ENCODE results near the gene GAB3. TPM values are rescaled to one million over a fixed set of nuclear protein-coding genes. Genes with fewer than 3 reads are reported as not detected.

GAB3 gene
- polyA plus RNA-seq, 3 donors: 6.2 to 44.0 (median 9.5) TPM

GRCh38 chrX:154696676-154697045, 54.2 kb downstream of the GAB3 start:
- Mint-ChIP-seq H3K4me1 (peaks cover 8% of the 10 kb centered on the region), H3K36me3 (peaks cover 63 to 71% of the 10 kb centered on the region in 2 donors), H3K27ac (peak overlapping the region in 4 of 7 donors; percentile 7 to 81 (median 66)), H3K9me3 (peaks cover 0 to 3% (median 3%) of the 10 kb centered on the region in 7 donors), H3K27me3 (ENCODE audit: low read depth in 3 of 3) (peaks cover 0 to 3% (median 0%) of the 10 kb centered on the region in 3 donors), H3K4me3 (no peak overlapping the region)
- Histone ChIP-seq H3K27me3 (ENCODE audit: control insufficient read depth in 2 of 2, insufficient read depth in 2 of 2, low read length in 2 of 2) (no peaks in the 10 kb centered on the region), H3K9ac (ENCODE audit: insufficient read depth, low read length, poor library complexity, severe bottlenecking) (no peak overlapping the region), H3K27ac (ENCODE audit: low read depth in 1 of 2, low read length in 2 of 2) (peak overlapping the region in 1 of 2 donors; percentile 5), H3K4me2 (replicated peaks; ENCODE audit: extremely low read depth, low read length, poor library complexity, severe bottlenecking) (no peak overlapping the region), H3K79me2 (ENCODE audit: insufficient read depth, low read length) (no peaks in the 10 kb centered on the region), H3K4me3 (replicated peaks in 1 of 3; ENCODE audit: low read depth in 2 of 3, low read length in 3 of 3) (no peak overlapping the region), H3K9me3 (replicated peaks in 1 of 2; ENCODE audit: control insufficient read depth in 1 of 2, insufficient read depth in 1 of 2, low read length in 2 of 2) (no peaks in the 10 kb centered on the region), H2AFZ (ENCODE audit: insufficient read depth, low read depth, low read length, poor library complexity, severe bottlenecking) (no peak overlapping the region), H3K4me1 (ENCODE audit: control insufficient read depth in 1 of 2, insufficient read depth in 2 of 2, low read length in 2 of 2) (no peaks in the 10 kb centered on the region), H4K20me1 (ENCODE audit: insufficient read depth, low read length) (no peaks in the 10 kb centered on the region), H3K36me3 (replicated peaks in 1 of 2; ENCODE audit: control insufficient read depth in 1 of 2, insufficient read depth in 2 of 2, low read length in 2 of 2) (peaks cover 54 to 75% of the 10 kb centered on the region in 2 donors)
- no peak for TF ChIP-seq CTCF (IDR thresholded peaks at IDR 0.05)
- intact Hi-C loops (cut with micrococcal nuclease): no loop called here
- no peak for DNase-seq
- WGBS (ENCODE audit: insufficient coverage): no CpG with 5 or more reads among the region's 1 CpG

- no peak overlapping the region for H3K4me3 Mint-ChIP-seq
- H2AFZ ChIP-seq (ENCODE audit: insufficient read depth, low read depth, low read length, poor library complexity, severe bottlenecking): no peak overlapping the region
- peak overlapping the region in 2 of 7 donors; percentile 7 to 75 for H3K27ac Mint-ChIP-seq
- peaks cover 0 to 3% (median 3%) of the 10 kb centered on the region in 7 donors for H3K9me3 Mint-ChIP-seq
- H3K4me1 Mint-ChIP-seq: peaks cover 8% of the 10 kb centered on the region
- H3K36me3 ChIP-seq (replicated peaks in 1 of 2; ENCODE audit: control insufficient read depth in 1 of 2, insufficient read depth in 2 of 2, low read length in 2 of 2): peaks cover 50 to 77% of the 10 kb centered on the region in 2 donors
- peak in 2 of 3 donors; percentile 12 to 46 for DNase-seq
- H3K4me2 ChIP-seq (replicated peaks; ENCODE audit: extremely low read depth, low read length, poor library complexity, severe bottlenecking): no peak overlapping the region
- peaks cover 0 to 3% (median 0%) of the 10 kb centered on the region in 3 donors for H3K27me3 Mint-ChIP-seq (ENCODE audit: low read depth in 3 of 3)
- no peak overlapping the region for H3K9ac ChIP-seq (ENCODE audit: insufficient read depth, low read length, poor library complexity, severe bottlenecking)
- WGBS (ENCODE audit: insufficient coverage): no CpG with 5 or more reads among the region's 8 CpGs
- H3K9me3 ChIP-seq (replicated peaks in 1 of 2; ENCODE audit: control insufficient read depth in 1 of 2, insufficient read depth in 1 of 2, low read length in 2 of 2): no peaks in the 10 kb centered on the region
- H3K4me1 ChIP-seq (ENCODE audit: control insufficient read depth in 1 of 2, insufficient read depth in 2 of 2, low read length in 2 of 2): no peaks in the 10 kb centered on the region
- no peaks in the 10 kb centered on the region for H4K20me1 ChIP-seq (ENCODE audit: insufficient read depth, low read length)
- peaks cover 63 to 72% of the 10 kb centered on the region in 2 donors for H3K36me3 Mint-ChIP-seq
- no peak overlapping the region for H3K4me3 ChIP-seq (replicated peaks in 1 of 3; ENCODE audit: low read depth in 2 of 3, low read length in 3 of 3)
- no peak for TF ChIP-seq CTCF (IDR thresholded peaks at IDR 0.05)
- no peaks in the 10 kb centered on the region for H3K79me2 ChIP-seq (ENCODE audit: insufficient read depth, low read length)
- peak overlapping the region in 1 of 2 donors; percentile 5 for H3K27ac ChIP-seq (ENCODE audit: low read depth in 1 of 2, low read length in 2 of 2)
- intact Hi-C loops (cut with micrococcal nuclease): no loop called here
- no peaks in the 10 kb centered on the region for H3K27me3 ChIP-seq (ENCODE audit: control insufficient read depth in 2 of 2, insufficient read depth in 2 of 2, low read length in 2 of 2)
Measured at GRCh38 chrX:154695911-154696675, 54.8 kb downstream of the GAB3 start.

All from CD14-positive monocyte (primary cell).